HepG2 (cell line): Measurements from ENCODE around the gene NIPAL3. TPM values are rescaled to one million over a fixed set of nuclear protein-coding genes. Genes with fewer than 3 reads are reported as not detected.

Experiments used
- BRD4 ChIP-seq: sonication (generic); formaldehyde crosslinking; IDR thresholded peaks from 2 replicates; pipeline ENCODE4 v1.4.0; 2020; ENCODE audit warnings: missing genetic modification reagents
- HDAC2 ChIP-seq: sonication (generic); formaldehyde crosslinking; IDR thresholded peaks from 2 replicates; pipeline ENCODE4 v1.4.0; 2020; ENCODE audit warnings: missing genetic modification reagents
- HNRNPL ChIP-seq: fragments of 200-400 bp; formaldehyde crosslinking; IDR thresholded peaks from 2 replicates; pipeline ENCODE4 v1.6.1; 2017; ENCODE audit warnings: mild to moderate bottlenecking, low read depth, low read length
- MAFF ChIP-seq: IDR thresholded peaks from 2 replicates; pipeline ENCODE4 v1.6.1; 2011; ENCODE audit warnings: low read depth, low read length, improper control_type of control experiment
- MEIS2 ChIP-seq: sonication (generic); formaldehyde crosslinking; IDR thresholded peaks from 2 replicates; pipeline ENCODE4 v1.9.0; 2021; ENCODE audit warnings: mild to moderate bottlenecking, missing genetic modification reagents
- SIN3A ChIP-seq: IDR thresholded peaks from 2 replicates; pipeline ENCODE4 v1.6.1; 2011; ENCODE audit warnings: low read depth, mild to moderate bottlenecking, control low read depth, low read length, borderline replicate concordance
- SUZ12 ChIP-seq: fragments of 150-350 bp; IDR thresholded peaks from 2 replicates; pipeline ENCODE4 v1.6.1; 2014; ENCODE audit warnings: low read depth, low read length
- ZBTB7B ChIP-seq: sonication (generic); formaldehyde crosslinking; IDR thresholded peaks from 2 replicates; pipeline ENCODE4 v1.4.0; 2020; ENCODE audit warnings: missing genetic modification reagents
- ZNF20 ChIP-seq: sonication (generic); formaldehyde crosslinking; IDR thresholded peaks from 2 replicates; pipeline ENCODE4 v1.4.0; 2020; ENCODE audit warnings: mild to moderate bottlenecking, moderate library complexity, missing genetic modification reagents
- ZNF24 ChIP-seq: fragments of 450-650 bp; IDR thresholded peaks from 2 replicates; pipeline ENCODE4 v1.6.1; 2017; ENCODE audit warnings: antibody characterized with exemption, mild to moderate bottlenecking
- ZNF350 ChIP-seq: sonication (generic); formaldehyde crosslinking; IDR thresholded peaks from 2 replicates; pipeline ENCODE4 v1.4.0; 2020; ENCODE audit warnings: mild to moderate bottlenecking, low read depth, missing genetic modification reagents, borderline replicate concordance
- ZNF552 ChIP-seq: sonication (generic); formaldehyde crosslinking; IDR thresholded peaks from 2 replicates; pipeline ENCODE4 v1.9.0; 2022; ENCODE audit warnings: missing genetic modification reagents, mild to moderate bottlenecking, borderline replicate concordance
- ZNF788 ChIP-seq: sonication (generic); formaldehyde crosslinking; IDR thresholded peaks from 2 replicates; pipeline ENCODE4 v1.5.0; 2020; ENCODE audit warnings: mild to moderate bottlenecking, missing genetic modification reagents, borderline replicate concordance
- ZNF839 ChIP-seq: sonication (generic); formaldehyde crosslinking; IDR thresholded peaks from 2 replicates; pipeline ENCODE4 v1.4.0; 2020; ENCODE audit warnings: missing genetic modification reagents, mild to moderate bottlenecking, borderline replicate concordance
- polyA plus RNA-seq, 8 experiments: library from polyadenylated mRNA; depleted of rRNA in 3 of 8; stranded (reverse) in 7 of 8; unstranded in 1 of 8; fragments of >200 nt; fragmentation: Illumina TruSeq in 4 of 8; extraction: Trizol in 4 of 8; gene quantifications; 2 replicates each; pipeline versions ENCODE4 v1.2.1 to v1.2.3, GENCODE V29; 2011 to 2016; ENCODE audit warnings: low read depth in 4 of 8, missing spikeins in 1 of 8, mixed read lengths in 1 of 8; ENCODE audit not compliant: insufficient read depth in 1 of 8
- total RNA-seq, 5 experiments: library from RNA; depleted of rRNA; stranded (reverse); fragments of >200 nt; fragmentation: Illumina TruSeq; extraction: Trizol; gene quantifications; 2 replicates each; pipeline ENCODE4 v1.2.3, GENCODE V29; 2016; ENCODE audit warnings: low read depth in 1 of 5
- TF ChIP-seq, protein P1 (sequence below): sonication (generic); formaldehyde crosslinking; IDR thresholded peaks from 2 replicates; pipeline ENCODE4 v1.5.1; 2020; ENCODE audit warnings: mild to moderate bottlenecking, moderate library complexity, missing genetic modification reagents
- TF ChIP-seq, protein P2 (sequence below), 2 experiments: IDR thresholded peaks; 2 replicates each; pipeline ENCODE4 v1.6.1; 2011 to 2012; ENCODE audit warnings: low read length in 2 of 2, borderline replicate concordance in 1 of 2, low read depth in 1 of 2, mild to moderate bottlenecking in 1 of 2, moderate library complexity in 1 of 2
- TF ChIP-seq, protein P3 (sequence below): sonication (generic); formaldehyde crosslinking; IDR thresholded peaks from 2 replicates; pipeline ENCODE4 v1.9.0; 2022; ENCODE audit warnings: missing genetic modification reagents, mild to moderate bottlenecking, borderline replicate concordance
- TF ChIP-seq, protein P4 (sequence below): sonication (generic); formaldehyde crosslinking; IDR thresholded peaks from 2 replicates; pipeline ENCODE4 v1.9.0; 2021; ENCODE audit warnings: missing genetic modification reagents, borderline replicate concordance

The NIPAL3 gene
- total and polyA plus RNA-seq, 2 of the 13 experiments (the other 11 are each of a cell fraction or from before 2014, with no cell fraction given), result 5.6 to 8.6 TPM

DNA sequence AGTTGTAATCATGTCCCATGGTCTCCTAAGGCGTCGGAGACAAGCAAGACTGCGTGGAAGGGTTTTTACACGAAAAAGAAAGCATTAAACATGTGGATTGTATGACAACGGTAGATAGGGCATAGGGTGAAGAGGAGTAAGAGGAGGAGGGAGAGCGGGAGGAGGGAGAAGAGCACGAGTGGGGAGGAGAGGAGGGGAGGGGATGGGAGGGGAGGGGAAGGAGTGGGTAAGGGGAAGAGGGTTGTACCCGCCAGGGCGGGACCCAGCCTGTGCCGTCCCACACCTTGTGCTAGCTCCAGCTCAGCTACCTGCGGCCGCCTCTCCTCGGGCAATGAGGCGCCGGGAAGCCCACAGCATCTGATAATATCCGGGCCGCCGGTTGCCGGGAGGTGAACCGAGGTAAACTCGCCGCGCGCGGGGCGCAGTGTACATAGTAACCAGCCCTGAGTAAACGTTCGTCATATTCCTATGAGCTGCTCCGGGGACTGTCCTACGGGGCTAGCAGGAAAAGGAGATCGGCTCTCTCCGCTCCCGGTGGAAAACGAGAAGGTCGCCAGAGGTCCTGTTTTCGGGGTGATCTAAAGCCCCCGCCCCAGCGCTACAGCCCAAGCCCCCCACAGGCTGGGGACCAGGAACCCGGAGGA, 86.6 kb downstream of the NIPAL3 start (continued):
- TF ChIP-seq, protein P1, sequence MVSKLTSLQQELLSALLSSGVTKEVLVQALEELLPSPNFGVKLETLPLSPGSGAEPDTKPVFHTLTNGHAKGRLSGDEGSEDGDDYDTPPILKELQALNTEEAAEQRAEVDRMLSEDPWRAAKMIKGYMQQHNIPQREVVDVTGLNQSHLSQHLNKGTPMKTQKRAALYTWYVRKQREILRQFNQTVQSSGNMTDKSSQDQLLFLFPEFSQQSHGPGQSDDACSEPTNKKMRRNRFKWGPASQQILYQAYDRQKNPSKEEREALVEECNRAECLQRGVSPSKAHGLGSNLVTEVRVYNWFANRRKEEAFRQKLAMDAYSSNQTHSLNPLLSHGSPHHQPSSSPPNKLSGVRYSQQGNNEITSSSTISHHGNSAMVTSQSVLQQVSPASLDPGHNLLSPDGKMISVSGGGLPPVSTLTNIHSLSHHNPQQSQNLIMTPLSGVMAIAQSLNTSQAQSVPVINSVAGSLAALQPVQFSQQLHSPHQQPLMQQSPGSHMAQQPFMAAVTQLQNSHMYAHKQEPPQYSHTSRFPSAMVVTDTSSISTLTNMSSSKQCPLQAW (CRISPR knock-in tag), result peak; percentile 59; the same call in 1 of the 2 replicates
- TF ChIP-seq ZNF350 (CRISPR knock-in tag) (no peak; the same call in 1 of the 2 replicates), ZNF24 (no peak), BRD4 (CRISPR knock-in tag) (no peak), MEIS2 (CRISPR knock-in tag) (no peak; the same call in 1 of the 2 replicates), MAFF (no peak), ZNF552 (CRISPR knock-in tag) (no peak), HDAC2 (peak; percentile 45; the same call in 1 of the 2 replicates), SIN3A (no peak), HNRNPL (no peak), ZBTB7B (CRISPR knock-in tag) (0 out of 2 replicates have a peak, but pooled peaks have one; percentile 45), ZNF788 (CRISPR knock-in tag) (no peak), ZNF20 (CRISPR knock-in tag) (no peak), ZNF839 (0 out of 2 replicates have a peak, but pooled peaks have one; percentile 52), SUZ12 (no peak)
- TF ChIP-seq, protein P2, sequence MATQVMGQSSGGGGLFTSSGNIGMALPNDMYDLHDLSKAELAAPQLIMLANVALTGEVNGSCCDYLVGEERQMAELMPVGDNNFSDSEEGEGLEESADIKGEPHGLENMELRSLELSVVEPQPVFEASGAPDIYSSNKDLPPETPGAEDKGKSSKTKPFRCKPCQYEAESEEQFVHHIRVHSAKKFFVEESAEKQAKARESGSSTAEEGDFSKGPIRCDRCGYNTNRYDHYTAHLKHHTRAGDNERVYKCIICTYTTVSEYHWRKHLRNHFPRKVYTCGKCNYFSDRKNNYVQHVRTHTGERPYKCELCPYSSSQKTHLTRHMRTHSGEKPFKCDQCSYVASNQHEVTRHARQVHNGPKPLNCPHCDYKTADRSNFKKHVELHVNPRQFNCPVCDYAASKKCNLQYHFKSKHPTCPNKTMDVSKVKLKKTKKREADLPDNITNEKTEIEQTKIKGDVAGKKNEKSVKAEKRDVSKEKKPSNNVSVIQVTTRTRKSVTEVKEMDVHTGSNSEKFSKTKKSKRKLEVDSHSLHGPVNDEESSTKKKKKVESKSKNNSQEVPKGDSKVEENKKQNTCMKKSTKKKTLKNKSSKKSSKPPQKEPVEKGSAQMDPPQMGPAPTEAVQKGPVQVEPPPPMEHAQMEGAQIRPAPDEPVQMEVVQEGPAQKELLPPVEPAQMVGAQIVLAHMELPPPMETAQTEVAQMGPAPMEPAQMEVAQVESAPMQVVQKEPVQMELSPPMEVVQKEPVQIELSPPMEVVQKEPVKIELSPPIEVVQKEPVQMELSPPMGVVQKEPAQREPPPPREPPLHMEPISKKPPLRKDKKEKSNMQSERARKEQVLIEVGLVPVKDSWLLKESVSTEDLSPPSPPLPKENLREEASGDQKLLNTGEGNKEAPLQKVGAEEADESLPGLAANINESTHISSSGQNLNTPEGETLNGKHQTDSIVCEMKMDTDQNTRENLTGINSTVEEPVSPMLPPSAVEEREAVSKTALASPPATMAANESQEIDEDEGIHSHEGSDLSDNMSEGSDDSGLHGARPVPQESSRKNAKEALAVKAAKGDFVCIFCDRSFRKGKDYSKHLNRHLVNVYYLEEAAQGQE (IDR thresholded peaks at IDR 0.05; ENCODE audit: borderline replicate concordance in 1 of 2, low read depth in 1 of 2, low read length in 2 of 2), result 0 out of 4 replicates have a peak, but pooled peaks of 1 of the 2 experiments have one; percentile 15
- TF ChIP-seq, protein P3, sequence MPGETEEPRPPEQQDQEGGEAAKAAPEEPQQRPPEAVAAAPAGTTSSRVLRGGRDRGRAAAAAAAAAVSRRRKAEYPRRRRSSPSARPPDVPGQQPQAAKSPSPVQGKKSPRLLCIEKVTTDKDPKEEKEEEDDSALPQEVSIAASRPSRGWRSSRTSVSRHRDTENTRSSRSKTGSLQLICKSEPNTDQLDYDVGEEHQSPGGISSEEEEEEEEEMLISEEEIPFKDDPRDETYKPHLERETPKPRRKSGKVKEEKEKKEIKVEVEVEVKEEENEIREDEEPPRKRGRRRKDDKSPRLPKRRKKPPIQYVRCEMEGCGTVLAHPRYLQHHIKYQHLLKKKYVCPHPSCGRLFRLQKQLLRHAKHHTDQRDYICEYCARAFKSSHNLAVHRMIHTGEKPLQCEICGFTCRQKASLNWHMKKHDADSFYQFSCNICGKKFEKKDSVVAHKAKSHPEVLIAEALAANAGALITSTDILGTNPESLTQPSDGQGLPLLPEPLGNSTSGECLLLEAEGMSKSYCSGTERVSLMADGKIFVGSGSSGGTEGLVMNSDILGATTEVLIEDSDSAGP (CRISPR knock-in tag), result no peak; the same call in 1 of the 2 replicates
- TF ChIP-seq, protein P4, sequence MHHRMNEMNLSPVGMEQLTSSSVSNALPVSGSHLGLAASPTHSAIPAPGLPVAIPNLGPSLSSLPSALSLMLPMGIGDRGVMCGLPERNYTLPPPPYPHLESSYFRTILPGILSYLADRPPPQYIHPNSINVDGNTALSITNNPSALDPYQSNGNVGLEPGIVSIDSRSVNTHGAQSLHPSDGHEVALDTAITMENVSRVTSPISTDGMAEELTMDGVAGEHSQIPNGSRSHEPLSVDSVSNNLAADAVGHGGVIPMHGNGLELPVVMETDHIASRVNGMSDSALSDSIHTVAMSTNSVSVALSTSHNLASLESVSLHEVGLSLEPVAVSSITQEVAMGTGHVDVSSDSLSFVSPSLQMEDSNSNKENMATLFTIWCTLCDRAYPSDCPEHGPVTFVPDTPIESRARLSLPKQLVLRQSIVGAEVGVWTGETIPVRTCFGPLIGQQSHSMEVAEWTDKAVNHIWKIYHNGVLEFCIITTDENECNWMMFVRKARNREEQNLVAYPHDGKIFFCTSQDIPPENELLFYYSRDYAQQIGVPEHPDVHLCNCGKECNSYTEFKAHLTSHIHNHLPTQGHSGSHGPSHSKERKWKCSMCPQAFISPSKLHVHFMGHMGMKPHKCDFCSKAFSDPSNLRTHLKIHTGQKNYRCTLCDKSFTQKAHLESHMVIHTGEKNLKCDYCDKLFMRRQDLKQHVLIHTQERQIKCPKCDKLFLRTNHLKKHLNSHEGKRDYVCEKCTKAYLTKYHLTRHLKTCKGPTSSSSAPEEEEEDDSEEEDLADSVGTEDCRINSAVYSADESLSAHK (CRISPR knock-in tag), result no peak
